GM23248 (cell line): Measurements from ENCODE around the gene BZW1. TPM values are rescaled to one million over a fixed set of nuclear protein-coding genes. Genes with fewer than 3 reads are reported as not detected.

Source experiments
- DNase-seq: peaks from one replicate; pipeline ENCODE4 v3.0.0-alpha.2; 2015
- H2AFZ ChIP-seq: fragments of 200-600 bp; sonication (generic); 2 replicates; pipeline ENCODE4 v1.6.1; 2016; ENCODE audit warnings: antibody characterized with exemption
- H3F3A ChIP-seq: fragments of 200-600 bp; sonication (generic); 2 replicates; pipeline ENCODE4 v1.6.1; 2016; ENCODE audit warnings: mild to moderate bottlenecking, antibody characterized with exemption, mixed run types; ENCODE audit not compliant: insufficient read depth
- H3K27ac ChIP-seq: fragments of 200-600 bp; sonication (generic); 2 replicates; pipeline ENCODE4 v1.5.1; 2016; ENCODE audit warnings: mild to moderate bottlenecking
- H3K27me3 ChIP-seq: fragments of 200-600 bp; sonication (generic); replicated peaks from 2 replicates; pipeline ENCODE4 v1.6.1; 2016; ENCODE audit warnings: mild to moderate bottlenecking; ENCODE audit not compliant: insufficient read depth
- H3K36me3 ChIP-seq: fragments of 200-600 bp; sonication (generic); 2 replicates; pipeline ENCODE4 v1.6.1; 2016; ENCODE audit warnings: low read depth, mild to moderate bottlenecking
- H3K4me1 ChIP-seq: fragments of 200-600 bp; sonication (generic); 2 replicates; pipeline ENCODE4 v1.6.1; 2016; ENCODE audit warnings: mild to moderate bottlenecking; ENCODE audit not compliant: insufficient read depth
- H3K4me2 ChIP-seq: fragments of 200-600 bp; sonication (generic); one replicate; pipeline ENCODE4 v1.6.1; 2016; ENCODE audit warnings: mild to moderate bottlenecking; ENCODE audit not compliant: unreplicated experiment
- H3K4me3 ChIP-seq: fragments of 200-600 bp; sonication (generic); 2 replicates; pipeline ENCODE4 v1.5.1; 2016; ENCODE audit warnings: mild to moderate bottlenecking
- H3K79me2 ChIP-seq: fragments of 200-600 bp; sonication (generic); 2 replicates; pipeline ENCODE4 v1.6.1; 2016; ENCODE audit warnings: mild to moderate bottlenecking; ENCODE audit not compliant: insufficient read depth
- H3K9ac ChIP-seq: fragments of 200-600 bp; sonication (generic); 2 replicates; pipeline ENCODE4 v1.6.1; 2016; ENCODE audit warnings: mild to moderate bottlenecking
- H3K9me2 ChIP-seq: fragments of 200-600 bp; sonication (generic); 2 replicates; pipeline ENCODE4 v1.6.1; 2016; ENCODE audit warnings: mixed run types, mild to moderate bottlenecking, moderate library complexity; ENCODE audit not compliant: insufficient read depth
- H3K9me3 ChIP-seq: fragments of 200-600 bp; sonication (generic); one replicate; pipeline ENCODE4 v1.6.1; 2017; ENCODE audit warnings: low read depth
- H4K20me1 ChIP-seq: fragments of 200-600 bp; sonication (generic); 2 replicates; pipeline ENCODE4 v1.6.0; 2016; ENCODE audit not compliant: insufficient read depth
- EZH2 ChIP-seq: fragments of 200-600 bp; sonication (generic); IDR thresholded peaks from 2 replicates; pipeline ENCODE4 v1.6.1; 2018; ENCODE audit warnings: antibody characterized with exemption, mild to moderate bottlenecking; ENCODE audit not compliant: insufficient read depth, poor library complexity, severe bottlenecking
- EZH2phosphoT487 ChIP-seq: fragments of 200-600 bp; sonication (generic); IDR thresholded peaks from 2 replicates; pipeline ENCODE4 v1.6.1; 2018; ENCODE audit warnings: antibody characterized with exemption, moderate library complexity, mild to moderate bottlenecking, low read depth; ENCODE audit not compliant: insufficient read depth
- WGBS, 2 experiments: methylation state at CpG; one replicate each; pipeline ENCODE4 v1.1.6; 2015 to 2017; ENCODE audit warnings: low lambda C conversion rate in 2 of 2, low coverage in 1 of 2; ENCODE audit errors: missing lambda C conversion rate in 2 of 2; 5-methylcytosine and 5-hydroxymethylcytosine counted together
- in situ Hi-C: fragments of 300-500 bp; cut with MboI; formaldehyde crosslinking; loops from 2 replicates; pipeline ENCODE4 v1.15.0; 2020
- polyA plus RNA-seq: library from polyadenylated mRNA; unstranded; fragments of >200 nt; fragmentation: Nextera tagmentation; extraction: Ambion mirVana; gene quantifications from 2 replicates; pipeline ENCODE4 v1.2.1, GENCODE V29; 2016
- total RNA-seq: library from RNA; depleted of rRNA; stranded (reverse); fragments of >200 nt; shearing (Covaris generic); gene quantifications from 2 replicates; pipeline ENCODE4 v1.2.3, GENCODE V29; 2014

Gene BZW1
- total and polyA plus RNA-seq, 2 experiments from 2014 or later = 365 to 596 TPM

GRCh38 chr2:200765995-200766660, 45.6 kb upstream of the BZW1 start:
- H3K27me3 ChIP-seq = no peaks in the 10 kb centered on the region
- H3K4me1 ChIP-seq = peaks cover 38% of the 10 kb centered on the region
- H3K79me2 ChIP-seq = no peaks in the 10 kb centered on the region
- peak overlapping the region; percentile 80 for H3K27ac ChIP-seq
- WGBS, 2 experiments = 94% methylated on average over 8 of the region's 8 CpGs
- no peaks in the 10 kb centered on the region for H3K9me2 ChIP-seq
- no peaks in the 10 kb centered on the region for H3K9me3 ChIP-seq
- no peaks in the 10 kb centered on the region for H4K20me1 ChIP-seq
- peak overlapping the region; percentile 71 for H3K4me2 ChIP-seq
- in situ Hi-C loops = no loop called here
- no peak overlapping the region for H2AFZ ChIP-seq
- H3K4me3 ChIP-seq = no peak overlapping the region
- TF ChIP-seq EZH2phosphoT487 = no peak
- no peak for TF ChIP-seq EZH2
- no peak for DNase-seq
- H3K9ac ChIP-seq = no peak overlapping the region
- peaks cover 26% of the 10 kb centered on the region for H3F3A ChIP-seq
- H3K36me3 ChIP-seq = no peaks in the 10 kb centered on the region

- Histone ChIP-seq H3K27me3 (no peaks in the 10 kb centered on the region), H3K9ac (no peak overlapping the region), H3K4me1 (peaks cover 27% of the 10 kb centered on the region), H3K36me3 (no peaks in the 10 kb centered on the region), H3K4me2 (no peak overlapping the region), H3K79me2 (no peaks in the 10 kb centered on the region), H3K9me2 (no peaks in the 10 kb centered on the region), H3K9me3 (no peaks in the 10 kb centered on the region), H2AFZ (no peak overlapping the region), H3K4me3 (no peak overlapping the region), H3F3A (peaks cover 19% of the 10 kb centered on the region), H3K27ac (no peak overlapping the region), H4K20me1 (no peaks in the 10 kb centered on the region)
- in situ Hi-C loops = no loop called here
- DNase-seq = no peak
- TF ChIP-seq EZH2phosphoT487 = no peak
- WGBS, 2 experiments = 84 to 94% methylated on average over 11 to 12 of the region's 12 CpGs
These were observed 44.4 kb upstream of the BZW1 start for GRCh38 chr2:200767111-200767885.

- Histone ChIP-seq H3K27ac (no peak overlapping the region), H3K9me2 (no peaks in the 10 kb centered on the region), H3K4me1 (peaks cover 6% of the 10 kb centered on the region), H2AFZ (no peak overlapping the region), H3K36me3 (no peaks in the 10 kb centered on the region), H3K4me3 (no peak overlapping the region), H3K9me3 (no peaks in the 10 kb centered on the region), H3K27me3 (no peaks in the 10 kb centered on the region), H3K4me2 (no peak overlapping the region), H4K20me1 (no peaks in the 10 kb centered on the region), H3K79me2 (no peaks in the 10 kb centered on the region), H3F3A (no peaks in the 10 kb centered on the region), H3K9ac (no peak overlapping the region)
- in situ Hi-C loops = no loop called here
- 87 to 90% methylated on average over 6 of the region's 6 CpGs for WGBS, 2 experiments
- DNase-seq = no peak
- no peak for TF ChIP-seq EZH2
- no peak for TF ChIP-seq EZH2phosphoT487
These were observed 40.9 kb upstream of the BZW1 start for GRCh38 chr2:200770847-200771246.

GRCh38 chr2:200772620-200773019, 39.1 kb upstream of the BZW1 start:
- H2AFZ ChIP-seq = no peak overlapping the region
- H3F3A ChIP-seq = no peaks in the 10 kb centered on the region
- no peak overlapping the region for H3K4me3 ChIP-seq
- no peaks in the 10 kb centered on the region for H3K4me1 ChIP-seq
- no peak for DNase-seq
- no peak for TF ChIP-seq EZH2
- TF ChIP-seq EZH2phosphoT487 = no peak
- in situ Hi-C loops = no loop called here
- H3K9me3 ChIP-seq = no peaks in the 10 kb centered on the region
- no peaks in the 10 kb centered on the region for H3K27me3 ChIP-seq
- H4K20me1 ChIP-seq = no peaks in the 10 kb centered on the region
- 77 to 85% methylated on average over 2 of the region's 2 CpGs for WGBS, 2 experiments
- no peak overlapping the region for H3K4me2 ChIP-seq
- H3K79me2 ChIP-seq = no peaks in the 10 kb centered on the region
- H3K27ac ChIP-seq = no peak overlapping the region
- H3K9me2 ChIP-seq = no peaks in the 10 kb centered on the region
- H3K9ac ChIP-seq = no peak overlapping the region
- no peaks in the 10 kb centered on the region for H3K36me3 ChIP-seq
